Kidney epithelial cell (primary cell): Measurements from ENCODE around the gene KDM6A. TPM values are rescaled to one million over a fixed set of nuclear protein-coding genes. Genes with fewer than 3 reads are reported as not detected.

Source experiments
- DNase-seq: peaks from one replicate; pipeline ENCODE4 v3.0.0-alpha.2; 2010; ENCODE audit warnings: low read depth
- H3K27me3 ChIP-seq: 2 replicates; pipeline ENCODE4 v1.6.0; 2011; ENCODE audit warnings: low read length; ENCODE audit not compliant: control insufficient read depth, insufficient read depth
- H3K36me3 ChIP-seq: 2 replicates; pipeline ENCODE4 v1.5.1; 2011; ENCODE audit warnings: low read length; ENCODE audit not compliant: control insufficient read depth, insufficient read depth
- H3K4me3 ChIP-seq: 2 replicates; pipeline ENCODE4 v1.5.1; 2011; ENCODE audit warnings: low read depth, mild to moderate bottlenecking, control low read depth, low read length
- total RNA-seq: library from RNA; depleted of rRNA; stranded (reverse); fragments of >200 nt; gene quantifications from 2 replicates; pipeline ENCODE4 v1.2.3, GENCODE V29; 2015
- TF ChIP-seq, protein P1 (sequence below): IDR thresholded peaks from 2 replicates; pipeline ENCODE4 v1.5.1; 2011; ENCODE audit warnings: mild to moderate bottlenecking, moderate library complexity, low read length, control low read depth, inconsistent platforms; ENCODE audit not compliant: insufficient read depth, poor library complexity, severe bottlenecking

KDM6A gene
- total RNA-seq, 1 donor from 2014 or later: 13.7 TPM

GRCh38 chrX:44943007-44943406, 70.0 kb downstream of the KDM6A start:
- H3K36me3 ChIP-seq: no peaks in the 10 kb centered on the region
- H3K4me3 ChIP-seq: no peak overlapping the region
- DNase-seq: no peak
- TF ChIP-seq, protein P1, sequence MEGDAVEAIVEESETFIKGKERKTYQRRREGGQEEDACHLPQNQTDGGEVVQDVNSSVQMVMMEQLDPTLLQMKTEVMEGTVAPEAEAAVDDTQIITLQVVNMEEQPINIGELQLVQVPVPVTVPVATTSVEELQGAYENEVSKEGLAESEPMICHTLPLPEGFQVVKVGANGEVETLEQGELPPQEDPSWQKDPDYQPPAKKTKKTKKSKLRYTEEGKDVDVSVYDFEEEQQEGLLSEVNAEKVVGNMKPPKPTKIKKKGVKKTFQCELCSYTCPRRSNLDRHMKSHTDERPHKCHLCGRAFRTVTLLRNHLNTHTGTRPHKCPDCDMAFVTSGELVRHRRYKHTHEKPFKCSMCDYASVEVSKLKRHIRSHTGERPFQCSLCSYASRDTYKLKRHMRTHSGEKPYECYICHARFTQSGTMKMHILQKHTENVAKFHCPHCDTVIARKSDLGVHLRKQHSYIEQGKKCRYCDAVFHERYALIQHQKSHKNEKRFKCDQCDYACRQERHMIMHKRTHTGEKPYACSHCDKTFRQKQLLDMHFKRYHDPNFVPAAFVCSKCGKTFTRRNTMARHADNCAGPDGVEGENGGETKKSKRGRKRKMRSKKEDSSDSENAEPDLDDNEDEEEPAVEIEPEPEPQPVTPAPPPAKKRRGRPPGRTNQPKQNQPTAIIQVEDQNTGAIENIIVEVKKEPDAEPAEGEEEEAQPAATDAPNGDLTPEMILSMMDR: no peak
- H3K27me3 ChIP-seq: no peaks in the 10 kb centered on the region

- no peak overlapping the region for H3K4me3 ChIP-seq
- no peak for DNase-seq
- TF ChIP-seq, protein P1: no peak
- H3K36me3 ChIP-seq: no peaks in the 10 kb centered on the region
- H3K27me3 ChIP-seq: no peaks in the 10 kb centered on the region
Observed at GRCh38 chrX:44944894-44945293, 71.9 kb downstream of the KDM6A start.

- Histone ChIP-seq H3K4me3 (no peak overlapping the region), H3K36me3 (no peaks in the 10 kb centered on the region), H3K27me3 (no peaks in the 10 kb centered on the region)
- TF ChIP-seq, protein P1: no peak
- no peak for DNase-seq
Observed at GRCh38 chrX:44945736-44946135, 72.7 kb downstream of the KDM6A start.

GRCh38 chrX:44946771-44947170, 73.8 kb downstream of the KDM6A start:
- H3K36me3 ChIP-seq: no peaks in the 10 kb centered on the region
- no peak overlapping the region for H3K4me3 ChIP-seq
- H3K27me3 ChIP-seq: no peaks in the 10 kb centered on the region
- DNase-seq: no peak
- TF ChIP-seq, protein P1: no peak

- no peaks in the 10 kb centered on the region for H3K36me3 ChIP-seq
- no peaks in the 10 kb centered on the region for H3K27me3 ChIP-seq
- no peak for DNase-seq
- H3K4me3 ChIP-seq: no peak overlapping the region
- TF ChIP-seq, protein P1: no peak
Observed at GRCh38 chrX:44947995-44948394, 75.0 kb downstream of the KDM6A start.

GRCh38 chrX:44948406-44948805, 75.4 kb downstream of the KDM6A start:
- H3K4me3 ChIP-seq: no peak overlapping the region
- no peaks in the 10 kb centered on the region for H3K36me3 ChIP-seq
- TF ChIP-seq, protein P1: no peak
- DNase-seq: no peak
- no peaks in the 10 kb centered on the region for H3K27me3 ChIP-seq
